GM18861 (cell line): Measurements from ENCODE around the gene STRADB.
A peak's percentile ranks its signal among the peaks of the same experiment; 100 is the strongest.
"Not testable (repeated sequence)": the region's sequence is repeated elsewhere in the genome, so short reads cannot be mapped to it uniquely, and the experiment has no call there.

Experiments used
- ATAC-seq: cut with Tn5 transposase; IDR thresholded peaks from one replicate; pipeline ENCODE4 v1.9.1; 2021; ENCODE audit not compliant: unreplicated experiment

STRADB gene, protein sequence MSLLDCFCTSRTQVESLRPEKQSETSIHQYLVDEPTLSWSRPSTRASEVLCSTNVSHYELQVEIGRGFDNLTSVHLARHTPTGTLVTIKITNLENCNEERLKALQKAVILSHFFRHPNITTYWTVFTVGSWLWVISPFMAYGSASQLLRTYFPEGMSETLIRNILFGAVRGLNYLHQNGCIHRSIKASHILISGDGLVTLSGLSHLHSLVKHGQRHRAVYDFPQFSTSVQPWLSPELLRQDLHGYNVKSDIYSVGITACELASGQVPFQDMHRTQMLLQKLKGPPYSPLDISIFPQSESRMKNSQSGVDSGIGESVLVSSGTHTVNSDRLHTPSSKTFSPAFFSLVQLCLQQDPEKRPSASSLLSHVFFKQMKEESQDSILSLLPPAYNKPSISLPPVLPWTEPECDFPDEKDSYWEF

GRCh38 chr2:201451292-201452057 lies at the start of gene STRADB, which contains the start of gene TRAK2:
Gene STRADB (plus strand): TSS chr2:201451740. CDS start chr2:201454841, 3,101 bp downstream.
Gene TRAK2 (minus strand): TSS chr2:201451458. CDS start chr2:201420507, 30,951 bp downstream.
- ATAC-seq: peak; percentile 86

DNA sequence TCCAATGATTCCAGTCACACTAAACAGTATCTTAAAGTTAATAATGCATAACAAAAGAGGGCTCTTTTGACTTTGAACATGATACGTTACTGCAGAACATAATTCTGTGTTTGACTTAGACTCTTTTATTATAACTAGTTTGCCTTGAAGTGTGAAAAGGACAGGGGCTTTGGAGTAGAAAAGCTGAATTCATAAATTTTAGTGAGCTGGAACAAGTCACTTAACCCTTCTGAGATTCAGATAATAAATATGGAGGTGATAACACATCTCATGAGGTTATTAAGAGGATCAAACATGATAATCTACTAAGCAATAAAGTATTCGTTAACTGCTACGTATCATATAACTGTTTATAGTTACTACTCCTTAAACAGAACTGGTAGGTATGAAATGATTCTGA lies 49.7 kb upstream of the STRADB start:
- no peak for ATAC-seq

DNA sequence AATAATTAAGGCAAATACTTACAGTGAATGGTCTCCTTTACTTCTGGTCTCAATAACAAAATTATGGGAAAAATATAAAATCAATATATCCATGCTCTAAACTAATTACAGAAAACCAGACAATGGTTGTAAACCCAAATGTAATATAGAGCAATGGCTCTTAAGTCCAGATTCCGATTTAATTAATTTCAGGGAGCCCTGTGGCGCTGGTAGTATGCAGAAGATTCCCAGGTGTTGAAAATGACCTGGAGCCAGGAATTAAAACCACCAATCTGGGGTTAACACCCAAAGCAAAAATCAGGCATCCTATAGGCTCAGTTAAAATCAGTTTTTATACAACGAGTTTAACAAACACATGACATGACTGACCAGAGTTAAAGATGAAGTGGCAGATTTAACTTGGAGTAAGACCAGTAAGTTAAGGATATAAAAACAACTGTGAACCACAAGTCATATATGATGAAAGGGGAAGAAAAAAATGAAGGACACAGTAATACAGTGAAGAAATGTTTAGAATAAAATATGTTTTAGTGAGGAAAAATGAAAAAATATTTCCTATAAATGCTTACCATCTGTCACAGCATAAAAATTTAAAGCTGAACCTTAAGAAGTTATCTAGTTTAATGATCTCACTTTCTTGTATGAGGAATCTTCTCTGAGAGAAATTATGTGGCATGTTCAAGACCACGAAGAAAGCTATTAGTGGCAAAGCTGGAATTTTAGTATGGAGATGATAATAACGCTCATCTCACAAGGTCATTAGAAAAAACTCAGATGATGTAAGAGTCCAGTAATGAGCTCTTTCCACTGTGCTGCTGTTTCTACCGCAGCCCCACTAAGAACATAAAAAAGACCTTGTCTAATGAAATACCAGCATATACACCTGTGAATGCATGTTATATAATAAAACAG lies 48.6 kb upstream of the STRADB start:
- ATAC-seq: no peak

DNA sequence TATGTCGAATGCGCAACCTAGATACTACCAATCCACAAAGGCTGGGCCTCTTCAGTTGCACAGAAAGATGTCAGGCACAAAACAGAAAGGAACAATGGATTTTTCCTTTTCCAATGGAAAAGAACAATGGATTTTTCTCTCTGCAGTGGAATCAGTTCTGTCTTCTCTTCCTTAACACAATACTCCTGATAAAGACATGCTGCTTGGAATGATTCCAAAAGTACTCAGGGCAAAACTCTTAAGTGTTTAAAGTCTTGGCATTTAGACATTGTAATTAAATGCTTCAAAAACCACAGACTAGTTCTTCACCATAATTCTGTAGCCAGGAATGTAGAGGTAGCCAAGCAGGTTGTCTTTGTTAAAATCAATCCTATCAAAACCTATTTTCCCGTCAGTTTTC lies 47.7 kb upstream of the STRADB start:
- no peak for ATAC-seq

DNA sequence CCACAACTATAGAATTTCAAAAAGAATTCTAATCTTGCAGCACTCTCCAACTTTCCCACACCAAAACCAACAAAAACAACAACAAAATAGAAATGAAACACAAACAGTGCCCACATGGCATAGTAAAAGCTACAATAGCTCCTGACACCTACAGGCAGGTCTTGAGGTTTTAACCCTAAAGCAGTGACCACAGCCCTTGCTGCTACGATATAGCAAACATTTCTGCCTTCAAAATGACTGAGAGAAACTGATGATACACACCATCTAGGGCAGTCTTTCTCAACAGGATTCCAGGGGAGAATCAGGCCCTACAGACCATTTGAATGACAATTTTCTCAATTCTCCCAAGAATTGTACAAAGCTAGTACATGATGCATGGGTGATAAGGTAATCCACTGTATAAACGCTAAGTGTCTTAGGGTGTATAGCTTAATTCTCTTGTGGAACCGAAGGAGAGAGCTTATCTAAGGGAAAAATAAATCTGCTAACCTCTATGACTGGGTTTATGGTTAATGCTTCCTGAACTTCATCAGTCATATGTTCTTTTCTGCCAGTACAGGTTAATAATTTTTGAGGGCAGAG lies 46.8 kb upstream of the STRADB start:
- ATAC-seq: no peak

DNA sequence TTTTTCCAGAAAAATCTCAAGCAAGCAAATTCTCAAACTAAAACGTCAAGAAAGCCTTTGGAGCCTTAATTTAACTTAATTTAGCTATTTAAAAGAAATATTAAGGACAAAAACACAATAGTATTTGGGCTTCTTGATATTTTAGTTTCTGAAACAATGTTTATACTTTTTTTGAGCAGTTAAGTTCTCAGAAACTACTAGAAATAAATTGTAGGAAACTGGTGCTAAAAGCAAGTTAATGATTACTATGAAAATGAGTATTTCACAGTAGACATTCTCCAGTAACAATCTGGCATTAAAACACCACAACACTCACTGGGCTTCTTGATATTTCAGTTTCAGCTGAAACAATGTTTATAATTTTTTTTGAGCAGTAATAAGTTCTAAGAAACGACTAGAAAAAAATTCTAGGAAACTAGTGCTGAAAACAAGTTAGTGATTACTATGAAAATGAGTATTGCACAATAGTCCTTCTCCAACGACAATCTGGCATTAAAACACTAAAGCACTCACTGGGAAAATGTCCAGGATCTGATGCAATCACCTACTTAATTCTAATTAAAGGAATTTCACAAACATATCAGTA lies 45.4 kb upstream of the STRADB start:
- ATAC-seq: no peak

GRCh38 chr2:201407265-201407664 lies 44.3 kb upstream of the STRADB start:
- ATAC-seq: no peak

DNA sequence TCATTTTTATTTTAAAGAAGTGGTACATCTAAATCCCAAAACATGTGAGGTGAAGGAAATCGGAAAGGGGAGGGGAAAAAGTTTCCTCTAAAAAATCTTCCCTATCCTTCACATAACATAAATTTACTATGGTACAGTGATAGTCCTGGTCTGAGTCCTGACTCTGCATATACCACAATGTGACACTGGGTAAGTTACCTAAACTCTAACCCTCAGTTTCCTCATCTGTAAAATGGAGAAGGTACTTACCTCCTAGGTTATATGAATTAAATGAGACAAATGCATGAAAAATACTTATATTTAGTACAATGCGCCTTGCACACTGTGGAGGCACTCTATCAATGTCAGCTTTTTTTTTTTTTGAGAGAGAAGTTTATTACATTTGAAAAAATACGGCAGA lies 42.6 kb upstream of the STRADB start:
- no peak for ATAC-seq

- ATAC-seq: no peak
Observed at GRCh38 chr2:201411421-201411820, 40.1 kb upstream of the STRADB start.

- ATAC-seq: no peak
Observed at GRCh38 chr2:201413143-201413542, 38.4 kb upstream of the STRADB start.

DNA sequence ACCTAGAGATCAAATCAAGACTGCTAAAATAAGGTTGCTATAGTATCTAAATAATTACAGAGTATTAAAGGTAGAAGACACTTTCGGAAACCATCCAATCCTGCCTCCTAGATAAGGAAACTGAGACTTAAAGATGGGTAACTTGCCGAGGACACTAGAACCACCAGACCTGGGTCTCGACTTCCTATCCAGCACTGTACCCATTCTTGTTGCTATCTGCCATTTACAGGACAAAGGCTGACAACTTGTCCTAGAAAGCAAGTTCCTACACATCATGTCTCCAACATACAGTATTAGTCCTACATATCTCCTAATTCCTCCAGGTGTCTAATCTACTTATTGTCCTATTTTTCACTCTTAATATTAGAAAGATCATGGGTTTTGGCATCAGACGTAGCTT lies 38.0 kb upstream of the STRADB start:
- no peak for ATAC-seq

GRCh38 chr2:201414099-201415023 lies 37.2 kb upstream of the STRADB start:
- ATAC-seq: peak; percentile 67

- ATAC-seq: no peak
Observed at GRCh38 chr2:201415149-201415548, 36.4 kb upstream of the STRADB start.

DNA sequence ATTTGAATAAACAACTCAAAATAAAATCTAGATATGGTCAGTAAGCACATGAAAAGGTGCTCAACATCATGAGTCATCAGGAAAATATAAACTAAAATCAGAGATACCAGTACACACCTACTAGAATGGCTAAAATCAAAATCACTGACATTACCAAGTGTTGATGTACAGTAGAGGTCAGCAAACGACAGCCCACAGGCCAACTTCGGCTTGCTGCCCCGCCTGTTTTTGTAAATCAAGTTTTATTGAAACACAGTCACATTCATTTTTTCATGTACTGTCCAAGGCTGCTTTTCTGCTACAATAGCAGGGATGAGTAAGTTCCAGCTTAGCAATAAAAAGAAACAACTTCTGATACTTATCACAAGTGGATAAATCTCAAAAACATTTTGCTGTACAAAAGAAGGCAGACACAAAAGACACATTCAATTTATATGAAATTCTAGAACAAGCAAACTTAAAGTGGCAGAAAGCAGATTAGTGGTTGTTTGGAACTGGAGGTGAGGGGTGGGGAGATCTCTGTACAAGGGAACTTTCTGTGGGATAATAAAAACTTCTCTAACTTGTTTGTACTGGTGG lies 32.4 kb upstream of the STRADB start:
- no peak for ATAC-seq

- no peak for ATAC-seq
Observed at GRCh38 chr2:201419986-201420385, 31.6 kb upstream of the STRADB start.

DNA sequence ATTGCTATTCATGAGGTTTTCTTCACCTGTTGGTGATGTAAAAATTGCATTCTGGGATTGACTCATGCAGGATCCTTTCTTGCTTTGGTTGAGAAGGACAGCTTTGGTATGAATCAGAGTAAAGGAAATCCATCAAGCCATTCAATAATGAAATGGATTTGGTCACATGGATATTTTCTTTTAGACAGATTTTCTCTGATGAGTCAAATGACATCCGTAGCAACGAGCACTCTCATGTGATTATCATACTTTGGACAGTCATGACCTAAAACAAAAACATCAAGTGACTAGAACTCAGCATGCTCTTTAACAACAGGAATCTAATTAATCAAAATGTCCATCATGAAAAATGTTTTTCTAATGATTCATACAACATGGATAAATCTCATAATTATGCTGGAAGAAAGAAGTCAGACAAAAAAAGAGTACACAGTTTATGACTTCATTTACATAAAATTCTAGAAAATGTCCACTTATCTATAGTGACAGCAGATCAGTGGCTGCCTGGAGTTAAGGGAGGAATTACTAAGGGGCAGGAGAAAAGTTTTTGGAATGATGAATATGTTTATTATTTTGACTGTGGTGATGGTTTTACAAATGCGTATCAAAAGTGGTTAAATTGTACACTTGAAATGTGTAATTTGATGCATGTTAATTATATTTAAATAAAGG lies 31.0 kb upstream of the STRADB start:
- ATAC-seq: no peak

DNA sequence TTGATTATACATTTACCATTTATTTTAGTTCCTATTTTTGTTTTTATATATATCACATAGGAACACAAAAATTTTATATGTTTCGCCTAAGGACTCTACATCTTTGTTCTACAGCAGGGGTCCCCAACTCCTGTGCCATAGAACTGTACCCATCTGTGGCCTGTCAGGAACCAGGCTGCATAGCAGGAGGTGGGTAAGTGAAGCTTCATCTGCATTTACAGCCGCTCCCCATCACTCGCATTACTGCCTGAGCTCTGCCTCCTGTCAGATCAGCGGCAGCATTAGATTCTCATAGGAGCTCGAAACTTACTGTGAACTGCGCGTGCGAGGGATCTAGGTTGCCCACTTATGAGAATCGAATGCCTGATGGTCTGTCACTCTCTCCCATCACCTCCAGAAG lies 25.6 kb upstream of the STRADB start:
- no peak for ATAC-seq

GRCh38 chr2:201428366-201428765 lies 23.2 kb upstream of the STRADB start:
- not testable (repeated sequence) for ATAC-seq
